B cell (primary cell): ENCODE measurements around the gene ADAMTSL2.

Source experiments
- CTCF ChIP-seq: fragments of 200-600 bp; IDR thresholded peaks from one replicate; pipeline ENCODE4 v1.8.0; 2022; ENCODE audit warnings: antibody characterized with exemption, mild to moderate bottlenecking
- EZH2 ChIP-seq: IDR thresholded peaks from 2 replicates; pipeline ENCODE4 v1.6.1; 2012; ENCODE audit warnings: borderline replicate concordance, low read depth, mild to moderate bottlenecking, moderate library complexity, low read length; ENCODE audit not compliant: insufficient read depth, poor library complexity, severe bottlenecking

GRCh38 chr9:133547116-133547515 is 12.6 kb downstream of the ADAMTSL2 start:
- no peak for TF ChIP-seq CTCF
- TF ChIP-seq EZH2: no peak
